Mammary epithelial cell (primary cell): ENCODE data around the gene AMBP.

ENCODE experiments used
- EZH2 ChIP-seq: IDR thresholded peaks from 2 replicates; pipeline ENCODE4 v1.6.1; 2012; ENCODE audit warnings: low read length, inconsistent platforms, borderline replicate concordance
- TF ChIP-seq, protein P1 (sequence below), 2 donors: IDR thresholded peaks in 1 of 2; conservative IDR thresholded peaks in 1 of 2; 2 replicates each; pipeline ENCODE4 v1.5.1; 2011 to 2012; ENCODE audit warnings: inconsistent platforms in 2 of 2, low read length in 2 of 2, mild to moderate bottlenecking in 2 of 2, control low read depth in 1 of 2, low read depth in 1 of 2; ENCODE audit not compliant: insufficient read depth in 1 of 2; ENCODE audit errors: extremely low read depth in 1 of 2

DNA sequence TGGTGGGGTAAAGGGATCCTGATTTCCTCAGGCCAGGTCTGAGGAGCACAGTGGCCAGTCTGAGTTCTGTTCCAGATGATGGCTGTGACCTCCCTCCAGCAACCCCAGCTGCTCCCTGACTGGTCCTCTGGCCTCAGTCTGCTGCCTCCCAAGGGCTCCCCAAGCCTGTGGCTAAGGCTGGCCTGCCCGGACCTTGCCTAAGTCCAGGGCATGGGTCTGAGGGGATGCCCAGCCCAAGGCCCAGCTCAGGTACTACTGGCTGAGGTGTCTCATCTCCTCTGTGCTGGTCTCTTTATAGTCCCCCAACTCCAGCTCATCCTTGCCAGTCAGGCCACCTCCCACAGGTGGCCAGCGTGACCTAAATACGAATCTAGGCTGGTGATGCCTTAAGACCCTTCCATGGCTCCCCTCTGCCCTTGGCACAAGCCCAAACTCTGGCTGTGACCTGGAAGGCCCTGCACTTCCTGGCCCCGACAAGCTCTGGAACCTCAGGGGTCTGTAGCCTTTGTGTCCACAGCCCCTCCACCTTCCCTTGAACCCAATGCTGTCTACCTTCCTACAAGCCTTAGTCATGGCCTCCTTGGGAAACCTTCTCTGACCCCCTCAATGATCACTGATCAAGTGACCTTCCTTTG is 11.2 kb upstream of the AMBP start:
- TF ChIP-seq, protein P1, sequence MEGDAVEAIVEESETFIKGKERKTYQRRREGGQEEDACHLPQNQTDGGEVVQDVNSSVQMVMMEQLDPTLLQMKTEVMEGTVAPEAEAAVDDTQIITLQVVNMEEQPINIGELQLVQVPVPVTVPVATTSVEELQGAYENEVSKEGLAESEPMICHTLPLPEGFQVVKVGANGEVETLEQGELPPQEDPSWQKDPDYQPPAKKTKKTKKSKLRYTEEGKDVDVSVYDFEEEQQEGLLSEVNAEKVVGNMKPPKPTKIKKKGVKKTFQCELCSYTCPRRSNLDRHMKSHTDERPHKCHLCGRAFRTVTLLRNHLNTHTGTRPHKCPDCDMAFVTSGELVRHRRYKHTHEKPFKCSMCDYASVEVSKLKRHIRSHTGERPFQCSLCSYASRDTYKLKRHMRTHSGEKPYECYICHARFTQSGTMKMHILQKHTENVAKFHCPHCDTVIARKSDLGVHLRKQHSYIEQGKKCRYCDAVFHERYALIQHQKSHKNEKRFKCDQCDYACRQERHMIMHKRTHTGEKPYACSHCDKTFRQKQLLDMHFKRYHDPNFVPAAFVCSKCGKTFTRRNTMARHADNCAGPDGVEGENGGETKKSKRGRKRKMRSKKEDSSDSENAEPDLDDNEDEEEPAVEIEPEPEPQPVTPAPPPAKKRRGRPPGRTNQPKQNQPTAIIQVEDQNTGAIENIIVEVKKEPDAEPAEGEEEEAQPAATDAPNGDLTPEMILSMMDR (conservative IDR thresholded peaks at IDR 0.05 in 1 of 2, IDR thresholded peaks at IDR 0.05 in 1 of 2; ENCODE audit: extremely low read depth in 1 of 2, insufficient read depth in 1 of 2, low read depth in 1 of 2, low read length in 2 of 2): no peak
- no peak for TF ChIP-seq EZH2
